SIG-M5 (cell line): ENCODE results near the gene NOVA2.
A peak's percentile ranks its signal among the peaks of the same experiment; 100 is the strongest.
"Not testable (repeated sequence)": the region's sequence is repeated elsewhere in the genome, so short reads cannot be mapped to it uniquely, and the experiment has no call there.

Experiments used
- DNase-seq: peaks from one replicate; lab custom pipeline; 2025; lab: John Stamatoyannopoulos, UW

The NOVA2 gene

DNA sequence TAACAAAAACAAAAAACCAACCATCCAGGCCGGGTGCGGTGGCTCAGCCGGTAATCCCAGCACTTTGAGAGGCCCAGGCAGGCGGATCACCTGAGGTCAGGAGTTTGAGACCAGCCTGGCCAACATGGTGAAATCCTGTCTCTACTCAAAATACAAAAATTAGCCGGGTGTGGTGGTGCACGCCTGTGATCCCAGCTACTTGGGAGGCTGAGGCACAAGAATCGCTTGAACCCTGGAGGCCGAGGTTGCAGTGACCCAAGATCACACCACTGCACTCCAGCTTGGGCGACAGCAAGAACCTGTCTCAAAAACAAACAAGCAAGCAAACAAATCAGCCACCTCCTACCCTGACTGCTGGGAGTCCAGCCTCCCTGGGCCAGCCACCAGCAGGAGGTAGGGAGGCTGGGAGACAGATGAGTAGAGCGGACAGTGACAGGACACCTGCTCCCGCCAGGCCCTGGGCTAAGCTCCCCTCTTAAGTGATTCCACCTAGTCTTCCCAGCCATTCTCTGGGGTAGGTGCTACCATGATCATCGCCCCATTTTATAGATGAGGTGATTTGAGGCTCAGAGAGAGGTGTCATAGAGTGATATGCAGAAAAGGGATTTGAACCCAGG, 77.6 kb downstream of the NOVA2 start:
- DNase-seq, result not testable (repeated sequence)

- no peak for DNase-seq
These were observed 78.1 kb downstream of the NOVA2 start for GRCh38 chr19:45895519-45895972.

DNA sequence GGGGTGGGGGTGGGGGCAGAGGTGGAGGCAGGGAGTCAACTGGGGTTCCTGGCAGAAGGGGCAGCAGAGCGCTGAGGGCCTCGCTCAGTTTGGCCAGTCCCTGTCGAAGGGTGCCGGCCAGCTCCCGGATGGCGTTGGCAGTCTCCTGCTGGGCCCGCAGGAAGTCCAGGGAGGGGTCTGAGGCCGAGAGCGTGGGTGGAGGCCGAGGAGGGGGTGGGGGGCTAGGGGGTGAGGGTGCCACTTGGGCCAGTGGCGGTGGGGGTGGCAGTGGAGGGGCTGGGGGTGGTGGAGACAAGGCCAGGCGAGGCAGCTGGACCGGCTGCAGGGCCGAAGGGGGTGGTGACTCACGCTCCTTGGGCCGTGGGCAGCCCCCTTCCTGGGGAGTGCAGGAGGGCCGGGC, 82.8 kb downstream of the NOVA2 start:
- DNase-seq, result no peak

GRCh38 chr19:45889210-45889885, 84.3 kb downstream of the NOVA2 start:
- no peak for DNase-seq

- no peak for DNase-seq
These were observed 86.4 kb downstream of the NOVA2 start for GRCh38 chr19:45887200-45887710.

GRCh38 chr19:45886427-45887199, 87.1 kb downstream of the NOVA2 start:
- DNase-seq, result peak; percentile 59

GRCh38 chr19:45885556-45886426, 87.9 kb downstream of the NOVA2 start, which contains the start of gene IRF2BP1:
Gene IRF2BP1 (minus strand): TSS chr19:45886141. CDS start chr19:45885774, 367 bp downstream.
- peak; percentile 42 for DNase-seq

DNA sequence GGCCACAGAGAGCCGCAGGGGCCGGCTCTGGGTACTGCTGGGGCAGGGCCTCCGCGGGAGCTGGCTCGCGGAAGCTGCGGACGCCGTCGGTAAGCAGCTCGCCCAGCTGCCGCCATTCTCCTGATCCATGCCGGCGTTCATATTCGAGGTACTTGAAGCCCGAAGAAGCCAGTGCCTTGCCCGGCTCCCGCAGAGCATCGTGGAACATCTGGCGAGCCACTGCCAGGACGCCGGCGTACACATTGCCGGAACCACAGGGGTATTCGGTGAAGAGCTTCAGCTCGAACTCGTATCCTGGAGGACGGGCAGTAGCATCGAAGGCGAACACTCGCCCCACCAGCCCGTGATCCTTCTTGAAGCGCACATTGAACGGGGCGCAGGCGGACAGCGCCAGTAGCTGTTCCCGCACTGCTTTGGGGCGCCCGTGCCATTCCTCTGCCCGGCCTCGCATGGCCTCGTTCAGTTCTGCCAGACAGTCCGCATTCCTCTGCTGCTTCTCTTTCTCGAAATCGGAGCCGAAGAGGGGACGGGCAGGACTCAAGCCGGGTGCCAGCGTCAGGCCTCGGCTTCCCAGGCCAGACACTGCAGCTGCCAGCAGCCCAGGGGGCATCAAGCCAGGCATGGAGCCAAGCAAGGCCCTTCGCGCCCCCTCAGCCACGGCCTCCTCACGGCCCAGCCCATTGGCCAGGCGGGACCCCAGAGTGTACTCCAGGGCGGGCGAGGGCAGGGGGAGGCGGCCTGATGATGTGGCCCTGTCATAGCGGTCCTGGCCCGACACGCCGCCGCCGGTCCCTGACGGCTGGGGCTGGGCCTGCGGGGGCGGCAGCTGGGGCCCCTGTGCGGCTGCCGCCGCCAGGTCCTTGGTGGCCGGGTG, 88.7 kb downstream of the NOVA2 start:
- DNase-seq, result no peak

GRCh38 chr19:45883881-45884681, 89.6 kb downstream of the NOVA2 start:
- DNase-seq, result no peak
